DMS79 treated with DMSO at 0.1 percent for 48 hours (cell line): ENCODE data around the gene HSPG2.
"Not testable (repeated sequence)": the region's sequence is repeated elsewhere in the genome, so short reads cannot be mapped to it uniquely, and the experiment has no call there.

Source experiments
- DNase-seq: peaks from one replicate; lab custom pipeline; 2025; lab: John Stamatoyannopoulos, UW

Gene HSPG2

GRCh38 chr1:21843208-21843607, 93.9 kb downstream of the HSPG2 start:
- no peak for DNase-seq

- no peak for DNase-seq
These were observed 94.4 kb downstream of the HSPG2 start for GRCh38 chr1:21842606-21843162.

GRCh38 chr1:21841852-21842466, 95.2 kb downstream of the HSPG2 start:
- no peak for DNase-seq

- DNase-seq = no peak
These were observed 96.1 kb downstream of the HSPG2 start for GRCh38 chr1:21840981-21841380.

- DNase-seq = no peak
These were observed 97.6 kb downstream of the HSPG2 start for GRCh38 chr1:21839337-21840037.

GRCh38 chr1:21838359-21839157, 98.6 kb downstream of the HSPG2 start:
- no peak for DNase-seq

GRCh38 chr1:21837476-21837875, 99.6 kb downstream of the HSPG2 start:
- DNase-seq = no peak

GRCh38 chr1:21836729-21837128, 100.4 kb downstream of the HSPG2 start:
- DNase-seq = no peak

- DNase-seq = no peak
These were observed 101.1 kb downstream of the HSPG2 start for GRCh38 chr1:21836010-21836409.

GRCh38 chr1:21834666-21835065, 102.4 kb downstream of the HSPG2 start:
- DNase-seq = no peak

GRCh38 chr1:21834094-21834493, 103.0 kb downstream of the HSPG2 start:
- no peak for DNase-seq

- DNase-seq = no peak
These were observed 103.6 kb downstream of the HSPG2 start for GRCh38 chr1:21833392-21833976.

GRCh38 chr1:21831454-21831970, 105.6 kb downstream of the HSPG2 start:
- no peak for DNase-seq

- no peak for DNase-seq
These were observed 106.2 kb downstream of the HSPG2 start for GRCh38 chr1:21830792-21831453.

GRCh38 chr1:21829294-21829693, 107.8 kb downstream of the HSPG2 start:
- DNase-seq = no peak

GRCh38 chr1:21828506-21829210, 108.5 kb downstream of the HSPG2 start:
- DNase-seq = no peak

GRCh38 chr1:21828075-21828474, 109.0 kb downstream of the HSPG2 start:
- DNase-seq = no peak

GRCh38 chr1:21827141-21827679, 109.9 kb downstream of the HSPG2 start:
- DNase-seq = no peak

- DNase-seq = not testable (repeated sequence)
These were observed 110.4 kb downstream of the HSPG2 start for GRCh38 chr1:21826694-21827093.

- no peak for DNase-seq
These were observed 111.7 kb downstream of the HSPG2 start for GRCh38 chr1:21825393-21825792.

- no peak for DNase-seq
These were observed 112.2 kb downstream of the HSPG2 start for GRCh38 chr1:21824926-21825325.
